ENCODE results near the gene SET.

- TF ChIP-seq CTCF (conservative IDR thresholded peaks at IDR 0.05) (no peak), EZH2 (IDR thresholded peaks at IDR 0.05; ENCODE audit: low read depth) (no peak)
These were observed 13.6 kb upstream of the SET start for GRCh38 chr9:128675382-128675781.

Measured in PC-9 (cell line).